T-helper 1 cell treated with Interleukin-12 subunit alpha and Interleukin-12 subunit beta and Interleukin-4 antibody, amounts not matched to agents 30 μg/mL and 1 μg/mL, for 36 hours (primary cell): Measurements from ENCODE around the gene RTL9.

Experiments
- H3K27ac Mint-ChIP-seq: one replicate; pipeline ENCODE4 v1.8.0; 2021; ENCODE audit warnings: mild to moderate bottlenecking, mixed read lengths
- H3K27me3 Mint-ChIP-seq: one replicate; pipeline ENCODE4 v1.8.0; 2021; ENCODE audit warnings: low read depth, mixed read lengths
- H3K36me3 Mint-ChIP-seq: one replicate; pipeline ENCODE4 v1.8.0; 2021; ENCODE audit warnings: low read depth, mixed read lengths
- H3K4me1 Mint-ChIP-seq: one replicate; pipeline ENCODE4 v1.8.0; 2021; ENCODE audit warnings: low read depth, mixed read lengths
- H3K4me3 Mint-ChIP-seq: one replicate; pipeline ENCODE4 v1.8.0; 2021; ENCODE audit warnings: mild to moderate bottlenecking, moderate library complexity, mixed read lengths
- H3K9me3 Mint-ChIP-seq: one replicate; pipeline ENCODE4 v1.8.0; 2021; ENCODE audit warnings: mixed read lengths

The RTL9 gene

GRCh38 chrX:110406822-110407221 is 48.2 kb downstream of the RTL9 start:
- H3K4me1 Mint-ChIP-seq, result no peaks in the 10 kb centered on the region

DNA sequence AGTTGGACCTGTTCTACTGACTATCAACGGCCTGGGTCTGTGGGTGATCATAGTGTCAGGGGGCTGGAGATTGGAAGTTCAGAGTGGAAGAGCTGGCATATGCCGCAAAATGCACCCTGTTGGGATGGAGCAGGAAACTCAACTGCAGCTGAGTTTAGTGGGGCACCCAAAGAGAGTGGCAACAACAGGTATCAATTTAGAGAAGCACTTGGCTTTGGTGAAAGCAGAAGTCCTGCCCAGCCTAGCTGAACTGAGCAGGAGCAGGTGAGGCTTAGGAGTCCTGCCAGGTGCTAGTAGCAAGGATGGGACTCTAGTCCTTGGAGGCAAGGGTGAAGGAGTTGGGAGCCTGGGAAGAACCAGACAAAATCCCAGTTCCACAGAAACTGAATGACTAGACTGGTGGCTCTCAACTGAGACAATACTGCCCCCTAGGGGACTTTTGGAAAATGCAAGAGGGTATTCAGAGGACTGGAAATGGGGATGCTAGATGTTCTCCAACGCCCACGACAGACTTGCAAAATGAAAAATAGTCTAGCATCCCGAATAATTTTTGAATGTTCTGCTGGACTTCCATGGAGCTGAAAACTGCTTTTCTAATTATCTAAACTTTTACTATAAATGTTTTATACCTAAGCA is 49.4 kb downstream of the RTL9 start:
- H3K9me3 Mint-ChIP-seq, result no peaks in the 10 kb centered on the region
- no peaks in the 10 kb centered on the region for H3K27me3 Mint-ChIP-seq
- H3K4me1 Mint-ChIP-seq, result peaks cover under 1% of the 10 kb centered on the region
- H3K27ac Mint-ChIP-seq, result no peak overlapping the region
- no peaks in the 10 kb centered on the region for H3K36me3 Mint-ChIP-seq
- no peak overlapping the region for H3K4me3 Mint-ChIP-seq

More at GRCh38 chrX:110406822-110407221, 48.2 kb downstream of the RTL9 start:
- Mint-ChIP-seq H3K27ac (no peak overlapping the region), H3K4me3 (no peak overlapping the region), H3K9me3 (no peaks in the 10 kb centered on the region), H3K27me3 (peaks cover 2% of the 10 kb centered on the region), H3K36me3 (no peaks in the 10 kb centered on the region)
